GM21619 (cell line): ENCODE data around the gene KCNE1.

ENCODE experiments used
- ATAC-seq: cut with Tn5 transposase; IDR thresholded peaks from one replicate; pipeline ENCODE4 v1.9.1; 2021; ENCODE audit not compliant: unreplicated experiment

The KCNE1 gene

GRCh38 chr21:34536311-34536710 is 24.3 kb upstream of the KCNE1 start:
- no peak for ATAC-seq

DNA sequence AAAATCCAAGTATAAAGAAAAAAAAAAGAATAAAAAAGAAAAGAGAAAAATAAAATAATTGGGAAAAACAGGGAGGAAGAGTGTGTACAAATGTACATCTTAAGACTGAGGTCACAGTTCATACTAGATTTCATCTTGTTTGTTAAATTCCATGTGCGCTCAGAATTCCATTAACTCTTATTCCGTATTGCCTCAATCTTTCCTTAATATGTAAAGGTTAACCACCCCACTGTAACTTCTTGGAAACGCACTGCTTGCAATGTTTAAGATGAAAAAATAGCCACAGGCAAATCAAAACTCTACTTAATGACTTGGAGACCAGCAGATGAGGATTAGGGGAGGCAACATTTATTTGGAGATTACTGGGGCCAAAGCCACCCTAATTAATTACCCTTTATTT is 23.9 kb upstream of the KCNE1 start:
- no peak for ATAC-seq

DNA sequence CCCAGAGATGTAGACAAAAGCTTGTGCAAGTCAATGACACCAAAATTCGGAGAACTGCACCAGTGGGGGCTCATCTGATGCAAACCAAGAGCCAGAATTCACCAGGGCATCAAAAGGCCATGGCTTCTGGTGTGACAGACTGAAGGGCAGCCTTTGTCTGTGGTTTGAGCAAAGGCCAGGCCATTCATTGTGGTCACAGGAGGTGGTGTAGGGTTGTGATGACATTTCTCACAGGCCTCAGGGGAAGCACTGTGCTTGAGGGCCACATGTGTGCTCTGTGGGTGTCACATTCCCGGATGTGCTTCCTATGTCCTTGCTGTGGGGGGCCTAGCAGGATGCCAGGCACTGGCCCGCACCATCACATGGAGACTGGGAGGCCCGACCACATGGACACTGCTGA is 22.5 kb upstream of the KCNE1 start:
- no peak for ATAC-seq

DNA sequence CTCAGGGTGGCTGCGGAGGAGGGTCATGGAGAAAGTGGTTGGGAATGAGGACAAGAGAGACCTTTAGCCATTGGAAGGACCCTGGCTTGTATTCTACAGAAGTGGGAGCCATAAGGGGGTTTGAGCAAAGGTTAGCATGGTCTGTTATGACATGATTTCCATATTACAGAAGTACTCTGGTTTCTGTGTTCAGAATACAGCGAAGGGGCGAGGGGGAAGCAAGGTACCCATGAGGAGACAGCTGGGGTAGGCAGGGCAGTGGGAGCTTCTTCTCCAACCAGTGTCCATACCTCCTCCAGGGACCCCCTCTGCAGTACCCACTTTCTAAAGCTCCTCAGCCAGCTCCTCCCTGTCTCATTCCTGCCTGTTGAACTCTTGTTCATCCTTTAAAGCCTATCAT is 21.9 kb upstream of the KCNE1 start:
- no peak for ATAC-seq

DNA sequence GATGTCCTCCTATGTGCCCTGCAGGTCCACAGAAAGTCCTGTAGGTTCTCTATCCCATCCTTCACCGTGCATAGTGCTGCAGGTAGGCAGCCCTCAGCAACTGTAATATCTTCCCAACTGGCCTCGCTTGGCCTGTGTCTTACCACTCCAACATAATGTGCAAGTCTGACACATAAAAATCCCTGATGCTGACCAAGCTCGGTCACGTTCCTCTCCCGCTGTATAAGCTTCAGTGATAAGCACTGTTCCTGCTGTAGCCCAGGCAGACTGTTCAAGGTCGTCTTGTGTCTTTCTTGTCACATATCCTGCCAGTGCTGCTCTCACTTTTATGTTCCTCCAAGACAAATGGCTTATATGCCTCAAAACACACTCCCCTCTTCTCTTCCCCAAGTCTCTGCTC is 19.4 kb upstream of the KCNE1 start:
- no peak for ATAC-seq

DNA sequence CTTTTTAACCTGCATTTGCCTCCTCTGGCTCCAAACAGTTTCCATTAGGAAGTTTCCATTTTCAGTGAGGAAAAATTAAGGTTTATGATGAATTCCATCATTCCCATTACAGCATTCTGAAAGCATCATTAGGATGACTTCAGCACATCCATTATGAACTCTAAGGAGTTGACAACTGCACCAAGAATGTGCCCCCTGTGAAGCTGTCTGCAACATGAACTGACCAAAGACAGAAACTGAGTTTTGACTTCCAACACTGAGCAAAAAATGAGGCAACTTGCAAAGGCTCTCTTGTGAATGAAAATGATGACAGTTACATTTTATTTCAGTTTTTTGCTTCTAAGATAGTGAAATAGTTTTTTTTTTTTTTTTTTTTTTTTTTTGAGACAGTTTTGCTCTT is 18.3 kb upstream of the KCNE1 start:
- ATAC-seq = no peak

DNA sequence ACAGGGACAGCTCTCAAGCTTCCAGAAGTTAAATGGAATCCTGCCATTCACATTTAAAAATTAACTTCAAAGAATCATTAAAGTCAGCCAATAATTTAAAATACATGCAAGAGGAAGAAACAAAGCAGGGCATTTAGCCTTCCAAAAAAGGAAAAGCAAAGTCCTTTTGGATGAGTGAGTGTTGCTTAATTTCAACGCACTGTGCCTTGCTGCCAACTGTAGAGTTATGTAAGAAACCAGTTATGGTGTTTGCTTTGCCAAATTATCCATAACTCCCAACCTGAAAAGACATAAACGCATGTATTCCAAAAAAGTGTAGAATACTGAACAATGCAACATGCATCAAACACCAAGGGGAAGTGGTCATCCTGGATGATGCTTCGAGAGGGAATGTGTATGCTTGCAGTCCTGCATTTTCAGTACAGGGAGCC is 16.1 kb upstream of the KCNE1 start:
- ATAC-seq = no peak

DNA sequence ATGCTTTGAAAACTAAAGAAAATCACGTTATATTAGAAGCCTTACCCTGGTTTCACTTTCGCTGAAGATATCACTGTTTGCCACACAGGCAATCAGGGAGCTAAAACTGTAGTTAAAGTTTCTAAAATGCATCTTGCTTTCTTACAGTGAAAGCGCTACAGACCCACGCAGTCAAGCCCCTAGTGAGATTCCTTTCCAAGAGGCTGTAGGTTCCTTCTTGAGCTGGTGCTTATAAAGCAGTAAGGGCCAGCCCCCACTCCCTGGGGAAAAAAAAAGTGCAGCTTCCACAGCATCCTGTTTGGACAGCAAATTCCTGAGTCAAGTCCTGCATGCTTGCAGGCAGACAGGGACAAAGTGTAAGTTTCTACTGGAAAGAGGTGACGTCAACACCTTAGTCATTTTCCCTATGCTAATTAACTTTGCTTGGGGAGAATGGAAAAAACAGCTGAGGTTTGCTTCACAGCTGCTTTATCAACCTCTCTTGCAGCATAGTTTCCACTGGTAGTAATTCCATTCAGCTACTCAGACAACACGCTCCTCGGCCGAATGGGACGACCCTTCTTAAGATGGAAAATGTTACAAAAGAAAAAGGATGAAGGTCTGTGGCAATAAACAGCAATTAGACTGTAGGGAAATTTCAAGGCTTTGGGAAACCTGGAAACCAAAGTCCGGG is 14.7 kb upstream of the KCNE1 start:
- ATAC-seq = peak; percentile 52

GRCh38 chr21:34526241-34526617 is 14.2 kb upstream of the KCNE1 start:
- no peak for ATAC-seq

DNA sequence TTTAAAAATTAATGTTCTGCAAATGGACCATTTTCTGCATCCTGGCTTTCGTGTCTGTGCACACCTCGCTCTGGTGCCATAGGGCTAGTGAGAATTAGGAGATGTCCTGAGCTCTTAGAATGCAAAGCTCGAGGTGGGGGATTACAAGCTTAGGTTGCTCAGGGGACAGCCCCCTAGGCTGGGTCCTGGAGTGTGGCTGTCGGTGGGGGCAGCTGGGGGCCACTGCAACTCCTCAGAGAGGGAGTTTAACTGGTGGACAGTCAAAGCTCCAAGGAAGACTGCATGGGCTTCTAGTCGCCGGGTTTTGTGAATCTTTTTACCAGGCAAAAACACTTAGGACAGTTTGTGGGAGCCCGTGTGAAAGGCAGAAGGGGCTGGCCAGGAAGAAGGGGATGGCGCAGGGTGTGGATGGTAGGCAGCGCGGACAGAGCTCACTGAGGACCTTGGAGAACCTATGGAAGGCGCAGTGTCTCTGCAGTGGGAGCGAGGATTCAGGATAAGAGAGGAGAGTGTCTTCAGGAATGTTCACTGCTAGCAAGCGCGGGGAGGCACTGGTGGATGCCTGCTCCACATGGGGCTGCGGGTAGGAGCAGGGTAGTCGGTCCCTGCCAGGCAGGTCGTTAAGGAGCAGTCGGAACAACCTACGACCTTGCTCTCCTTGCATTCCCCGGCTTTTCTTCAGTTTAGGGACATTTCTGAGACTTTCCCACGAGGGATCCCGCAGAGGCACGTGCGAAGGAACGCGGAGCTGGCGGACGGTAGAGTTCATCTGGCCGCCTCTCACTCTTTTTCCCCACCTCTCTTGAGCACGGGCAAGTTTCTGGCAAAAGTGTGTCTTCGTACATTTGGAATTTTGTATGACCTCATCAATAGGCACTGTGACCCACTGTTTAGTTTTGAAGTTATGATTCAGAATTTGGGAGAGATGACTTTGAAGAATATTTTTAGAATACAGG is 12.9 kb upstream of the KCNE1 start:
- ATAC-seq = no peak

DNA sequence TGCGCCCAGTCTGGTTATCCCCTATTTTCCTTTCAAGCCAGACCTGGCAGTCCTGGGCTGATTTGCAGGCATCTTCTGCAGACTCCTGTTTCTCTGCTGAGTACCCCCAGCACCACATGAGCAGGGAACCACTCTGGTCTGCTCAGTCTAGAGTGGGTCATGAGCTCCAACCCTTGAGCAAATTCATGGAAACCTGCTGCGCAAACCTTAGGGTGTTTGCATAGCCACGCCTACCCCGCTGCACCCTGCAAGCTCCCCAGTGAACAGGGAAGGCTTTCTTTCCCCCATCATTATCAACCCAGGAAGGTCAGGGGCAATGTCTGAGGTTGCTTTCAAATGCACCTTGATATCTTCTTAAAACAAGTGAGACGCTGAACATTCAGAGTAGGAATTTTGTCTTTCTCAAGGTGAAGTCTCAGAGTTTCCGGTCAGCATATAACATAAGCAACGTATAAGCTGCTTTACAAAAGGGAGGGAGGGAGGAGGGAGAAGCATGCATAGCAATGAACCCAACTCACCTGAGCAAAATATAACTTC is 11.1 kb upstream of the KCNE1 start:
- ATAC-seq = no peak

GRCh38 chr21:34522284-34522683 is 10.3 kb upstream of the KCNE1 start:
- no peak for ATAC-seq

DNA sequence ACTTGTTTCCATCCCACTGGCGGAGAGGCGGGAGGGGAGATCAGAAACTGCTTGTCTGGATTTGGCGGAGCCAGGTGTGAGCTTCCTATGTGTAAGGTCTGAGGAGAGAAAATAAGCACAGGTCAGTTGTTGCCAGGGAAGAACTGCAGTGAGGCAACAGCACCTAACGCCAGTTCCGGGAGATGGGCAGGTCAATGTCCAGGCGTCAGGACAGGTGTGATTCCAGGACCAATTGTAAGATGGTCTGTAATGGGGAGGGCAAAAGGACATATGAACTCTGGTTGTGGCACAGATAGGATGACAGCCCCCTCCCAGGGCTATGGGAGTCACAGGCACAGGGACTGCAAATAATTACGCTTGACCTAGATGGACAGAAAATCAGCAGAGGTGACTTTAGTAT is 9.6 kb upstream of the KCNE1 start:
- ATAC-seq = no peak

DNA sequence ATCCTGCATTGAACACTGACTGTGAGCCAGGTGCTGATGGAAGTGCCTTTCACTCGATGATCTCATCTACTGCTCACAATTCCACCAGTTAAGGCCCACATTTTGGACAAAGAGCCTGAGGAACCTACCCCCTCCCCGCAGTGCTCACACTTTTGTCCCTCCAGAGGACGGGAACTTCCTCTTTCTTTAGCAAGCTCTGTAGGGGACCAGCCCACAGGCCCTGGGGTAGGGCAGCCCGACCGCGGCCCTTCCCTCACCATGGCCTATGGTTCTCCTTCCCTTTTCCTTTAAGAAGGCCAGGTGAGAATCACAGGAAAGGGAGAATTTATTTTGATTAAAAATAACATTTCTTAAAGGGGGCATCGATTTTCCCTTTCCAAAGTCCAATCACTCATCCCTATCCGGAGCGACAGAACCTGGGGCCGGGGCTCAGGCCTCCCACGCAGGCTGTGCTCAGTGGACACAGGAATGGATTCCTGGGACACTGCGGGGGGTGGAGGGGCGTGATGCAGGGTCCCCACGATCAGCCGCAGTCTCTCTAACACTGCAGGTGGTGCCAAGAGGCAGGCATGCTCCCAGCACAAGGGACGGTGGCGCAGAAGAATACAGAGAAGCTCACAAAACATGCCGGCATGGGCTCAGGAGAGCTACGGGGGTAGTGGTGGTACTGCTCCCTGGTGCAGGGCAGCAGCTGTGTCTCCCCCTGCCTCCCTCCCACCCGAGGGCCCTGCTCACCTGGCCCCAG is 8.9 kb upstream of the KCNE1 start:
- ATAC-seq = no peak

DNA sequence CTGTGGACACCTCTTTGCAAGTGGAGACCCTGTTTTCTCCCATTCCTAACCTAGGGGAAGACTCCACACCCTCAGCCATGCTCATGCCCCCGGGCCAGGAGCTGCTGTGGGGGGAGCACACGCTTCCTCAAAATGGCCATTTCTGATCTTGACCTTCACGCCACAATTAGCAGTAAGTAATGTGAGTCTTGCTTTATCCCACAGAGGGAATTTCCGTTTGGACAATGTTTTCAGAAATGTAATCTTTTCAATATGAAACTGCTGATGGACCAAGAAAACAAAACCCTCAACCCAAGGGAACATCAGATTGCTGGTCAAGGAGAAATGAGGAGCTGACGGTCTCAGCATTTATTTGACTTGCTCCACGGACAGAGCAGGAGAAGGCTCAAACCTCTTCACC is 8.3 kb upstream of the KCNE1 start:
- ATAC-seq = no peak

GRCh38 chr21:34519694-34520093 is 7.7 kb upstream of the KCNE1 start:
- ATAC-seq = no peak

DNA sequence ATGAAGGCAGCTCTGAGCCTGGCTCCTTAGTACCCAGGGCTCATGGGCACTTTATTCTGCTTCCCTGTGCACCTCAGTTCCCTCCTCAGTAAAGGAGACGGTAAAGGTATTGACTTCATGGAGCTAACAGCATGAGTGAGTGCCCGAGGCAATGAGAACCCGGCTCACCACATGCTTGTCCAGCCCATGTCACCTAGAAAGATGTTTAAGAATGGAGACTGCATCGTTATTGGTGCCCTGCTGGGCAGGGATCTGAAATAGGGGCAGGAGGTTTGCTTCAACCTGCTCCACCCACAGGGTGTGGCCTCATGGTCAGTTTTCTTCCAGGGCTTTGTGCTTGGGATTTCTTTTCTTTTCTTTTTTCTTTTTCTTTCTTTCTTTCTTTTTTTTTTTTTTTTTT is 7.0 kb upstream of the KCNE1 start:
- no peak for ATAC-seq

DNA sequence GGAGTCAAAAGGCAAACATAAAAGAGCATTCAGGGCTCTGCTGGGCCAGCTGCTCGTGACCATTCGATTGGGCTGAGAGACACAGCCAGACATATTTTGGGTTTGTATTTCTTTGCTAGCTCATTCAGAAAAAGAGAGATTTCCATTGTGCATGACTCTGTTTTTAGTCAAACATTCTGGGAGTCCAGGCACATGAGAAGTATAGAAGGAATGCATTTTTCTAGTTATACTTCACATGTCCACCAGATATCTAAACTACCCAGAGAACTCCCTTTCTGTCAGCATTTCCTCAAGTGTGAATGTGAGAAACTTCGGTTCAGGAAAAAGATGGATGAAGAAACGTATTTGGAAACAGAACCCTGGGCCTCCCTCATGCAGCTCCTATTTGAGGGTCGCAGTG is 6.3 kb upstream of the KCNE1 start:
- ATAC-seq = no peak

DNA sequence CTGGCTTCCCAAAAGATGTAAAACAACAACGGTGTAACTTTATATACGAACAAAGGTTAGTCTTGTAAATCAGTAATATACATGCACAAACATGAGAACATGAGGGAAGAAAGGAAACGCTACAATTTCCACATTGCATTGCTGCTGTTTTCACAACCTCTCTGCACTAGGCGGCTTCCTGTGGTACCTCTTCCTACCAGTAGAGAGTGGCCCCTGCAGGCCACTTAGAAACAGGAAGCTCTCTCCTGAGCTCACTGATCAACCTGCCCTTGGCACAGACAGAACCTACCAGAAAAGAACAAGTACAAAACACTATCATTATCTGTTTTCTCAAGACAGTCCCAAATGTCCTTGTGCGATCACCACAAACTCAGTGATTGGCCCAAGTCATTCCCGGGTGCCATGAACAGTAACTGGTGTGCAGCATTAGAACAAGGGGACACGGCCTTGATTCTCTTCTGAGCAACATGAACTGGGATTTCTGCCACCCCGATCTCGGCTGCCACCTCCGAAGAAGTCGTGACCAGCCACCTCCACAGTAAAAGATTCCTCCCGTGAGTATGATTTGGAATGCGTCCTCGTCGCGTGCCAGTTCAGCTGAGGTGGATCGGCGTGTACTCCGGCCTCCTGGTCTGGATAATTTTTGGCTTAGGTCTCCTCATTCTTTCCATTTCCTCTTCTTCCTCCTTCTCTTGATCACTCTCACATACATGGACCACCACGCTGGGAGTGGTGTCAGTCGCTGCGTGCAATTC is 5.7 kb upstream of the KCNE1 start:
- ATAC-seq = peak; percentile 51

DNA sequence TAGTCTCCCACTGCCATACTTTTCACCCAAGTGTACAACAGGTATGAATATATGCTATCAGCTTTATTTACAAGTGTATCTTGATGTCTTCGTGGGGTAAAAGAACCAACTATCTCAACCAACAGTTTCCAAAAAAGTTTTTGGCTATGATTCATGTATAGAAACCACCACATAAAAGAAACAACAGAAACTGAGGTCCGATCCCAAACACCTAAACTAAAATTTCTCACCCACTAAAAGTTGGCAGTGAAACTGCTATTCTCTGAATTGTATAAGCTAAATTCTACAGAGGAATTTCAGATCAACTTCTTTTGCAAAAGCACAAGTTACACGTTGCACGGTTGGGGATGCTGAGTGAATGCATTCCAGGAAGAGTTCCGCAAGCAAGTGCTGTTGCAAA is 5.0 kb upstream of the KCNE1 start:
- ATAC-seq = no peak
